Measurements from ENCODE around the gene GRN.
A peak's percentile ranks its signal among the peaks of the same experiment; 100 is the strongest.

GRN gene

DNA sequence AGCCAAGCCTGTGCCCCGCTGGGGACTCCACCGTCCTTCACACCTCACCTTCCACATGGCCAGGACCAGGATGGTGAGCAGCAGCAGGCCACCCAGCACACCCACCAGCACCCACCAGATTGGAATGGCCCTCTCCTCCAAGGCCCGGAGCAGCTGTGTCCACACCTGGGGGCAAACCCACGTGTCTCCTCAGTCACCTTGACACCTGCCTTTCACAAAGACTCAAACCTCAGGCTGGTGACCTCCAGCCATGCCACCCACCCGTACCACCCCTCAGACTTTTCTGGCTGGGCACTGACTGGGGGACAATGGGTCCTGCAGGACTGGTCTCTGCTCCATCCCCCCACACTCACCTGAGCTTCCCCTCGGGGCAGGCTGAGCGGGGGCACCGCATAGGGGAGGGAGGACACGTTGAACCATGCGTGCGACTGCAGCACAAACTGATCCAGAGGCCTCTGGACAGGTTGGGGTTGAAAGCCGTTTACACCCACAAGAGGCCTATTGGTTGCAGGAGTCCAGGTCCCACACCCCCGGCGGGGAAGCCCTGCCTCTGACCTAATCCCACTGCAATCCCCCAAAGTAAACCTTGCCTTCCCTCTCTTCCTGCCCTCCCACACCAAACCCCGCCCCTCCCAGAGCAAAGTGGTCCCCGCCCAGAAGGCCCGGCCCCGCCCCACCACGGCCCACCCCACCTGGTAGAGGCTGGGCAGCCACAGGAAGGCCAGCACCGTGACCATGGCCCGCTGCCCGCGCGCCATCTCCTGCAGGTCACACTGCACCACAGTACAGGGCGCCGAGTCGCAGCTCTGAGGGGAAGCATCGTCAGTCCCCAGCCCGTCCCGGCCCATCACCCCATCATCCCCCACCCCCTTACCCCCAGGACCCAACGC is 29.4 kb downstream of the GRN start:
- no peak for DNase-seq (ENCODE audit: low read depth)
- TF ChIP-seq, protein P1, sequence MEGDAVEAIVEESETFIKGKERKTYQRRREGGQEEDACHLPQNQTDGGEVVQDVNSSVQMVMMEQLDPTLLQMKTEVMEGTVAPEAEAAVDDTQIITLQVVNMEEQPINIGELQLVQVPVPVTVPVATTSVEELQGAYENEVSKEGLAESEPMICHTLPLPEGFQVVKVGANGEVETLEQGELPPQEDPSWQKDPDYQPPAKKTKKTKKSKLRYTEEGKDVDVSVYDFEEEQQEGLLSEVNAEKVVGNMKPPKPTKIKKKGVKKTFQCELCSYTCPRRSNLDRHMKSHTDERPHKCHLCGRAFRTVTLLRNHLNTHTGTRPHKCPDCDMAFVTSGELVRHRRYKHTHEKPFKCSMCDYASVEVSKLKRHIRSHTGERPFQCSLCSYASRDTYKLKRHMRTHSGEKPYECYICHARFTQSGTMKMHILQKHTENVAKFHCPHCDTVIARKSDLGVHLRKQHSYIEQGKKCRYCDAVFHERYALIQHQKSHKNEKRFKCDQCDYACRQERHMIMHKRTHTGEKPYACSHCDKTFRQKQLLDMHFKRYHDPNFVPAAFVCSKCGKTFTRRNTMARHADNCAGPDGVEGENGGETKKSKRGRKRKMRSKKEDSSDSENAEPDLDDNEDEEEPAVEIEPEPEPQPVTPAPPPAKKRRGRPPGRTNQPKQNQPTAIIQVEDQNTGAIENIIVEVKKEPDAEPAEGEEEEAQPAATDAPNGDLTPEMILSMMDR (IDR thresholded peaks at IDR 0.05; ENCODE audit: insufficient read depth, low read depth, low read length, missing control alignments) = no peak
- H3K4me3 ChIP-seq (ENCODE audit: low read length) = no peak overlapping the region

- DNase-seq (ENCODE audit: low read depth) = no peak
- no peak overlapping the region for H3K4me3 ChIP-seq (ENCODE audit: low read length)
- TF ChIP-seq, protein P1 (IDR thresholded peaks at IDR 0.05; ENCODE audit: insufficient read depth, low read depth, low read length, missing control alignments) = no peak
These were observed 30.3 kb downstream of the GRN start for GRCh38 chr17:44375196-44376017.

GRCh38 chr17:44376124-44376523 is 31.0 kb downstream of the GRN start:
- DNase-seq (ENCODE audit: low read depth) = no peak
- no peak overlapping the region for H3K4me3 ChIP-seq (ENCODE audit: low read length)
- TF ChIP-seq, protein P1 (IDR thresholded peaks at IDR 0.05; ENCODE audit: insufficient read depth, low read depth, low read length, missing control alignments) = peak; percentile 44

DNA sequence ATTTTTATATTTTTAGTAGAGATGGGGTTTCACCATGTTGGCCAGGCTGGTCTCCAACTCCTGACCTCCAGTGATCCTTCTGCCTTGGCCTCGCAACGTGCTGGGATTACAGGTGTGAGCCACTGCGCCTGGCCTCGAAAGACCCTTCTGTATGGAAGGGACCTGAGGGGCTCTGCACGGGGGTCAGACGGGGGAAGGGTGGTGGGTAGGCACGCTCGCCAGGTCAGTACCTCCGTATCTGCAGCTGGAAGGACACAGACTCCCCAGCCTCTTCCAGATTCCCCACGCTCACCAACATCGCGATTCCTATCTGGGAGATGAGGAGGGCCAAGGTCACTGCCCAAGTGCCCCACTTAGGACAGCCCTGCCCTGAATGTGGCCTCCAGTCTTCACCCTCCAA is 31.7 kb downstream of the GRN start:
- DNase-seq (ENCODE audit: low read depth) = no peak

DNA sequence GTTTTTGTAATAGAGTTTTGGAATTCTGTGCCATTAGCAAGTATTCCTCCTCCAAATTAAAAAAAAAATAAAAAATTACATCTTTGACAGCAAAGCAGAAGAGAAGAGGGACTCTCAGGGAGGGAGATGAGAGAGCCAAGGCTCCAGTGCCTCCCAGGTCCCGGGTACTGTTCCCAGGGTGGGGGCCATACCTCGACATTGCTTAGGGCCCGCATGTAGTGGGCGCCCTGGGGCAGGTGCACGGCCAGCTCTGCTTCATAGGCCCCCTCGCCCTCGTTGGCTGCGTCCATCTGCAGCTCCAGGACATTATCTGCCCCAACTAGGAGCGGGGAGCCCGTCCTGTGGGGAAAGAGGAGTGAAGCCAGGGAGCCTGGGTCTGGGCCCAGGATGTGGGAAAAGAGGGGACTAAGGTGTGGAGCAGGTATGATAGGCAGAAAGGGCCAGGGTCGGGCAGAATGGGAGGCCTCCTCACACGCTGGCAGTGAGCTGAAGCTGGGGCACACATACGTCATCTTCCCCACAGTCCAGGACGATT is 33.1 kb downstream of the GRN start:
- TF ChIP-seq, protein P1 (IDR thresholded peaks at IDR 0.05; ENCODE audit: insufficient read depth, low read depth, low read length, missing control alignments) = no peak
- no peak for DNase-seq (ENCODE audit: low read depth)
- H3K4me3 ChIP-seq (ENCODE audit: low read length) = no peak overlapping the region

More for the DNA sequence above, 31.7 kb downstream of the GRN start:
- TF ChIP-seq, protein P1 (IDR thresholded peaks at IDR 0.05; ENCODE audit: insufficient read depth, low read depth, low read length, missing control alignments) = no peak
- no peak overlapping the region for H3K4me3 ChIP-seq (ENCODE audit: low read length)

DNA sequence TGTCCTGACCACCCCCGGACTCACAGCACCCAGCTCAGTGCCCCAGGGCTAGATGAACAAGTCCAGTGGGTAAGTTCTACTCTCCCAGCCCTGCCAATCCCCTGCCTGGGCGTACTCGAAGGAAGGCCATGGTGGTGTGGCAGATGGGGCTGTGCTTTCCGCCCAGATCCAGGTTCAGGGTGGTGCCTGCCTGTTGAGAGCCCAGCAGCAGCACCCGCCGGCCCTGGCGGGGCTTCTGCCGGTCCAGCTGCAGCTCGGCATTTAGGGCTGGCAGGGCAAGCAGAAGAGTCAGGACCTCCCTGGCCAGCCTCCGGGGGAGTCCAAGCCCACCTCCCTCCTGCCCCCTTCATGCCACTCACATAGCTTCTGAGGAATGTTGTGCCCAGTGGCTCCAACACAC is 34.8 kb downstream of the GRN start:
- H3K4me3 ChIP-seq (ENCODE audit: low read length) = no peak overlapping the region
- TF ChIP-seq, protein P1 (IDR thresholded peaks at IDR 0.05; ENCODE audit: insufficient read depth, low read depth, low read length, missing control alignments) = no peak
- no peak for DNase-seq (ENCODE audit: low read depth)

Measured in epithelial cell of esophagus (primary cell).